GM18867 (cell line): ENCODE results near the gene GTF3C5.
"Not testable (repeated sequence)": the region's sequence is repeated elsewhere in the genome, so short reads cannot be mapped to it uniquely, and the experiment has no call there.

Experiments
- ATAC-seq: cut with Tn5 transposase; IDR thresholded peaks from one replicate; pipeline ENCODE4 v1.9.1; 2021; ENCODE audit warnings: mild to moderate bottlenecking, moderate library complexity; ENCODE audit not compliant: unreplicated experiment

Gene GTF3C5

GRCh38 chr9:133087429-133088145 lies 56.8 kb downstream of the GTF3C5 start:
- no peak for ATAC-seq

DNA sequence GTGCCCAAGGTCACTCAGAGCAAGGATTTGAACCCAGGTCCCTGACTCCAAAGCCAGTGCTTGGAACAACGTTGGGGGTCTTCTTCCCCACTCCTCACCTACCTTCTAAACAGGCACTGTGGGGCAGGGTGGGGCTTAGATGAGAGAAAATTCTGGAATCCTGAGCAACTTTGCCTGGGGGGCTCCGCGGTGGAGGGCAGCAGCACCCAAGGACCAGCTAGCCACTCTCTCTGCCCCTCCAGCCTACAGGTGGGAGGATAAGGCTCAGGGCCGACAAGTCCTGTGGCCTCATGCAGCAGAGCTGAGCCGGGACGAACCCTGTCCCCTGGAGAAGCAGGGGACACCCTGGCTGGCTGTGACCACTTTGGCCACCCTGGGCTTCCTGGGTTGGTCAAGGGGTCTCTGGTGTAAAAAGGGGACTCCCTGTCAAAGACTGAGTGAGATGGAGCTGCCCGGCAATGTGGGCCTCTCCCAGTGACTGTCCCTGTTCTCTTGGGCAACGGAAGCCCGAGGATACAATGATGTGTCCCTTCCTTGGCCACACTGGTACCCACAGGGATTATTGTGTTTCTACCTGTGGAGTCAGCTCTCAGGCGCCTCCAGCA lies 57.5 kb downstream of the GTF3C5 start:
- ATAC-seq = no peak

DNA sequence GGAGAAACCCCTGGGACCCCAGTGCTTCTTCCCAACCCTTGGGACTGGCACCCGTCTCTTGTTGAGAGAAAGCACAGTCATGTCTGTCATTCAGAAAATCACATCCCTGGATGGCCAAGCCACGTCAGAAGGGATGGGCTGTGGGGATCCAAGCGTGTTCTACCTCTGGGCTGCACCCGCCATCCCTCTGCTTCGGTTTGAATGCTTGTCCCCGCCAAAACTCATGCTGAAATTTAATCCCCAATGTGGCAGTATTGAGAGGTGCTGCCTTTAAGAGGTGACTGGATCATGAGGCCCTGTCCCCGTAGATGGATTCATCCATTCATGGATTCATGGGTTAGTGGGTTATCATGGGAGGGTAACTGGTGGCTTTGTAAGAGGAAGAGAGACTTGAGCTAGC lies 58.0 kb downstream of the GTF3C5 start:
- ATAC-seq = no peak

- ATAC-seq = no peak
Measured at GRCh38 chr9:133089271-133089671, 58.5 kb downstream of the GTF3C5 start.

DNA sequence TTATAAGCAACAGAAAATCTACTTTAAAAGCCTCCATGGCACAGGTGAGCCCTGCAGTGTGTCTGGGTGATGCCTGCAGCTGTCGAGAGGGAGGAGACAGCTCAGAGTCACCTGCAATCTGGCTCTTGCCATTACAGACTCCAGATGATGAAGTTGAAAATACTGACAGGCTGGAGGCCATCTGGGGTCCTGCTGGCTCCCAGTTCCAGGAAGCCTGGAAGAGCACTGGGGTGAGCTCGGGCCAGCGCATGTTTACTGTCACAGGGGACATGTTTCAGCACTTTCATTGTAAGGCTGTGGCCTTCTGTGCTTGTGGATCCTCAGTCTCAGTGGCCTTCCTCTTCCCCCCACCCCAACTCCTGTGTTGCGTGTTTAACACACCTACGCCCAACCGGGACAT lies 59.4 kb downstream of the GTF3C5 start:
- no peak for ATAC-seq

DNA sequence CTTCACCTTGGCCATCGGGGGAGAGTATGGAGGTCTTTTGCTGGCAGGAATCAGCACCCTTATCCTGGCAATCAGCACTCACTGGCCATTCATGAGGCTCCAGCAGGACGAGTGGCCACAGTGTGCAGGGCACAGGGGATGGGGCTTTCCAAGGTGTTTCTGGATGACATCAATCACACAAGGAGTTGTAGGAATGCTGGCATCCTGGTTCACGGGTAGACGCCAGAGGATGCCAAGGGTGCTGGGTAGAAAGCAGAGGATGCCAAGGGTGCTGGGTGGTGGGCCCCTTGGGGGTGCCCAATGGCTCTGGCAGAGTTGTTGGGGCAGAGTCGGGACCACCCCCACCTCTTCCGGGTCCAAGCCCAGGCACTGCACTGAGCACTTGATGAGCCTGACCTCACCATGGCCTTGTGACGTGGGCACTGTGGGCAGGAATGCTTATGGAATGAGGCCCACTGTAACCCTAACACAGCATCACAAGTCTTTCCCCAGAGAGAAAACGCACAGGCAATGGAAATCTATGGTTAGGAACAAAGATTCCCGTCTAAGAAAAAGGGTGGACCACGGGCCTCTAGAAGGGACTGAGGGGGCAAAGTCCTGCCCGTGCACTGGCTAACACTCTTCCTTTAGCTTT lies 60.1 kb downstream of the GTF3C5 start:
- ATAC-seq = no peak

DNA sequence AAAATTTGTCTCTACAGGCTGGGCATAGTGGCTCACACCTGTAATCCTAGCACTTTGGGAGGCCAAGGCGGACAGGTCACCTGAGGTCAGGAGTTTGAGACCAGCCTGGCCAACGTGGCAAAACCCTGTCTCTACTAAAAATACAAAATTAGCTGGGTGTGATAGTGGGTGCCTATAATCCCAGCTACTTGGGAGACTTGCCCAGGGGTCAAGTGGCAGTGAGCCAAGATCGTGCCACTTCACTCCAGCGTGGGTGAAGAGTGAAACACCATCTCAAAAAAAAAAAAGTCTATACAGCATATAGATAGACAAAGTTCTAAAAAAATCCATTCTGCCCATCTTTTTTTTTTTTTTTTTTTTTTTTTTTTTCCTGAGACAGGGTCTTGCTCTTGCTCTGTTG lies 63.6 kb downstream of the GTF3C5 start:
- not testable (repeated sequence) for ATAC-seq

- no peak for ATAC-seq
Measured at GRCh38 chr9:133094842-133095393, 64.1 kb downstream of the GTF3C5 start.

GRCh38 chr9:133098104-133098754 lies 67.4 kb downstream of the GTF3C5 start:
- no peak for ATAC-seq

DNA sequence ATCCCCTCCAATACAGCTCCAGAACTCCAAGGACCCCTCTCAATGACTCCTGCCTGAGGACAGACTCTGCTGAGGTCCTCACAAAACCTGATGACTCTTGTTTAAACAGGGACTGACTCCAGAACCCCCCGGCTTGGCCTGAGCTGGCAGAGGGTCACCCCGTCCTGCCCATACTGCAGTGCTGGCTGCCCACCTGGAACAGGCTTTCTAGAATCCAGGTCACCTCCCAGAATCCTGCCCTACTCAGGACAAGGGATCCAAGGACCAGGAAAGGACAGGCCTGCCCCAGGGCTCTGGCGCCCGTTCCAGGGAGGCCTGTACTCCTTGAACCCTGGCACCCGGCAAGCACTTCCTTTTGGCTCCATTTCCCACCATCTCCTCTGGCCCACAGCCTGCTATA lies 68.1 kb downstream of the GTF3C5 start:
- ATAC-seq = no peak

- no peak for ATAC-seq
Measured at GRCh38 chr9:133099726-133100505, 69.1 kb downstream of the GTF3C5 start.

DNA sequence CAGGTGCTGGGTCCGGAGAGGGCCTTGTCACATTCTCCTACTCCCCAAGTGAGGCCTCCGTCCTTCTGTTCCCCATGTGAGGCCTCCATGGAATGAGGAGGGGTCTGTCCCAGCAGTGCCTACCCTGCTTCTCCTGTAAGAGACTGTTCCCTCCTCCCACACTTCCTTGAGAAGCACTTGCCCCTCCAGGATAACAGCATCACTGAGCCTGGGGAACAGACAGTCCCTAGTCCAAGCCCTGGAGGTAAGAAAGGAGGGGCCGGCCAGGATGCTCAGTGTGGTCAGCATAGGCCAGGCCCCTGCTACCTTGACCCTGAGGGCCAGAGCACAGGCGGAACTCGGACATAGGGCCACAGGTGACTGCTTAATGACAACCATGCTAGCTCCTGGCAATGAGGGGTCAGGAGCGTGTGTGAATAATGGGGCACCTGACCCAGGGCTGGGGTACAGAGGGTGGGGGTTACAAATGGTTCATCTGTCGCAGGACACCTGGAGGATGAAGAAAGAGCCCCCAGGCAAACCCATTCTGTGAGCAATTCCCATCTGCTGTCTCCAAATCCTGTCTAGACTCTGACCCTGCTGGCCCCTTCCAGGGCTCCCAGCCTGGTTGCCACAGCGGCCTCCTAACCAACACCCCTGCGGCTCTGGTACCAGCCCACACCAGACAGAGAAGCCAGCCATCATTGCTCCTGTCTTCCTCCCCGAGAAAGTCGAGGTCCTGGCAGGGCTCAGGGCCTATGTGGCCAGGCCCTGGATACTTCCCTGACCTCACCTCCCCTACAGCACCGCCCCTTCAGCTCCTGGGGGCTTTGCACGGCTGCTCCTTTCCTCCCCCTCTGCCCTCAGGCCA lies 69.9 kb downstream of the GTF3C5 start:
- no peak for ATAC-seq

GRCh38 chr9:133101356-133102189 lies 70.8 kb downstream of the GTF3C5 start:
- no peak for ATAC-seq

DNA sequence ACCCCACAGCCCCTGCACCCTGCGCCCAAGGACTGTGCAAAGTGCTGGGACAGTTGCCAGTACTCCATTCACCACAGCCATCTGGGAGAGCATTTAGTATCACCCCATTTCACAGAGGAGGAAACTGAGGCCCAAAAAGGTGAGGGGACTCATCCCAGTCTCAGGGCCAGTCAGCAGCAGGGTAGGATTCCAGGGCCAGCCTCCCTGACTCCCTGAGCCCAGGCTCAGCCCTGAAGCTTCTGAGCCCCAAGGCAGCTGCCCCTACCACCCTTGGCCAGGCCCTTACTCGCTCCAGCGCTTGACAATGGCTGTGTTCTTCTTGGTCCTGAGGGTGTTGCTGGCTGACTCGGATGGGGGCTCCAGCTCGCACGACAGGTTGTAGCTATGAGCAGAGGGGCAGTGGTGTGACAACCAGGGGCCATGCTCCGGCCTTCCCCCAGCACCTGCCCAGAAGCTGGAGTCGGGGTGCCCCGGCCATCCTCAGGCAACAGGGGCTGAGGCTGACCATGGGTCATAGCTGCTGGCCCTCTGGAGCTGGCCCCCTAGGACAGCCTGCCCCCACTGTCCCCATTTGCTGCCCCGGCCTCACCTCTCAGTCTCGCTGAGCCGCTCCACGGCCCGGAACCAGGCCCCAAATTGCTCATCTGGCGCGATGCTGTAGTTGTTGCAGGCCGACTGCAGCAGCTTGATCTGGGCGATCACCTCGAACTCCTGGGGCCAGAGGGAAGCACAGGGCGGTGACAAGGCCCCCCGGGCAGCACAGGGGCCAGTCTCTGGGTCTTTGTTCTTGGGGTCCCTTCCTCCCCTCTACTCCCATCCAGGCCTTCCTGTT lies 71.6 kb downstream of the GTF3C5 start:
- no peak for ATAC-seq

GRCh38 chr9:133103183-133103986 lies 72.6 kb downstream of the GTF3C5 start:
- no peak for ATAC-seq

GRCh38 chr9:133103987-133104505 lies 73.2 kb downstream of the GTF3C5 start:
- no peak for ATAC-seq
